IMR-90 (cell line): ENCODE results near the gene UXS1. TPM values are rescaled to one million over a fixed set of nuclear protein-coding genes. Genes with fewer than 3 reads are reported as not detected.
"Not testable (repeated sequence)": the region's sequence is repeated elsewhere in the genome, so short reads cannot be mapped to it uniquely, and the experiment has no call there.

Experiments used
- ATAC-seq: fragments of 200-7000 bp; cut with Tn5 transposase; 2 replicates; pipeline ENCODE4 v1.9.1; 2020; ENCODE audit warnings: low read depth, mild to moderate bottlenecking, moderate library complexity
- BruUV-seq: library from RNA; stranded (reverse); fragments of 400-500 nt; replicated peaks from 2 replicates; lab custom pipeline; 2021; lab: Mats Ljungman, UMichigan
- CTCF ChIA-PET: fragments of 300-600 bp; formaldehyde crosslinking; extraction: SDS; loops from one replicate; lab custom pipeline; 2021; ENCODE audit warnings: antibody characterized with exemption; lab: Yijun Ruan, JAX
- POLR2A ChIA-PET: fragments of 300-600 bp; sonication (Branson Sonifier 250); formaldehyde crosslinking; loops from one replicate; lab custom pipeline; 2022; ENCODE audit warnings: antibody characterized with exemption; ENCODE audit not compliant: unreplicated experiment; lab: Charles Lee
- DNase-seq: peaks from one replicate; pipeline ENCODE4 v3.0.0; 2013
- H2AFZ ChIP-seq: replicated peaks from 2 replicates; pipeline ENCODE3; 2013; ENCODE audit warnings: low read length, mild to moderate bottlenecking; ENCODE audit not compliant: poor library complexity
- H2AK5ac ChIP-seq: 2 replicates; pipeline ENCODE4 v1.6.1; 2013; ENCODE audit warnings: low read depth, low read length, inconsistent platforms
- H2AK9ac ChIP-seq: replicated peaks from 2 replicates; pipeline ENCODE3; 2013; ENCODE audit warnings: mild to moderate bottlenecking, low read depth, low read length, moderate library complexity; ENCODE audit not compliant: poor library complexity
- H2BK120ac ChIP-seq: 2 replicates; pipeline ENCODE4 v1.6.1; 2013; ENCODE audit warnings: low read depth, low read length, inconsistent platforms
- H2BK15ac ChIP-seq: 3 replicates; pipeline ENCODE4 v1.6.1; 2013; ENCODE audit warnings: low read depth, low read length, inconsistent platforms
- H2BK20ac ChIP-seq: 2 replicates; pipeline ENCODE4 v1.6.1; 2013; ENCODE audit warnings: low read depth, mild to moderate bottlenecking, inconsistent platforms, low read length, moderate library complexity
- H2BK5ac ChIP-seq: 2 replicates; pipeline ENCODE4 v1.6.1; 2013; ENCODE audit warnings: mild to moderate bottlenecking, low read depth, low read length, inconsistent platforms; ENCODE audit not compliant: poor library complexity, severe bottlenecking
- H3K14ac ChIP-seq: replicated peaks from 2 replicates; pipeline ENCODE4 v1.6.1; 2013; ENCODE audit warnings: low read depth, low read length, inconsistent platforms
- H3K18ac ChIP-seq: 2 replicates; pipeline ENCODE4 v1.6.1; 2013; ENCODE audit warnings: low read depth, low read length, control low read depth
- H3K23ac ChIP-seq: 2 replicates; pipeline ENCODE4 v1.6.1; 2013; ENCODE audit warnings: low read depth, low read length, inconsistent platforms
- H3K27ac ChIP-seq: 2 replicates; pipeline ENCODE4 v1.5.1; 2013; ENCODE audit warnings: mild to moderate bottlenecking, control low read depth, low read length; ENCODE audit not compliant: insufficient read depth
- H3K27me3 ChIP-seq: 2 replicates; pipeline ENCODE4 v1.6.1; 2013; ENCODE audit warnings: low read length; ENCODE audit not compliant: control insufficient read depth, insufficient read depth
- H3K36me3 ChIP-seq: 2 replicates; pipeline ENCODE4 v1.6.1; 2013; ENCODE audit warnings: low read length, mixed read lengths; ENCODE audit not compliant: control insufficient read depth, insufficient read depth
- H3K4ac ChIP-seq: 2 replicates; pipeline ENCODE4 v1.6.1; 2013; ENCODE audit warnings: low read depth, low read length, inconsistent platforms
- H3K4me1 ChIP-seq: 2 replicates; pipeline ENCODE4 v1.6.1; 2013; ENCODE audit warnings: low read length, mixed read lengths; ENCODE audit not compliant: control insufficient read depth, insufficient read depth
- H3K4me2 ChIP-seq: 2 replicates; pipeline ENCODE4 v1.6.1; 2013; ENCODE audit warnings: low read depth, mild to moderate bottlenecking, control low read depth, low read length, moderate library complexity
- H3K4me3 ChIP-seq: 2 replicates; pipeline ENCODE4 v1.5.1; 2013; ENCODE audit warnings: low read depth, mild to moderate bottlenecking, control low read depth, low read length, moderate library complexity; ENCODE audit not compliant: insufficient read depth
- H3K56ac ChIP-seq: 2 replicates; pipeline ENCODE4 v1.6.1; 2013; ENCODE audit warnings: low read length, inconsistent platforms; ENCODE audit not compliant: insufficient read depth; ENCODE audit errors: extremely low read depth
- H3K79me1 ChIP-seq, 2 experiments: 2 replicates each; pipeline ENCODE4 v1.6.1; 2013; ENCODE audit warnings: low read length in 2 of 2, inconsistent platforms in 1 of 2, low read depth in 1 of 2
- H3K9ac ChIP-seq: 2 replicates; pipeline ENCODE4 v1.6.1; 2013; ENCODE audit warnings: low read depth, low read length, control low read depth
- H3K9me1 ChIP-seq: 2 replicates; pipeline ENCODE4 v1.6.1; 2013; ENCODE audit warnings: low read length, inconsistent platforms; ENCODE audit not compliant: insufficient read depth
- H3K9me3 ChIP-seq: 2 replicates; pipeline ENCODE4 v1.6.1; 2013; ENCODE audit warnings: low read length; ENCODE audit not compliant: control insufficient read depth, insufficient read depth
- H4K20me1 ChIP-seq: 2 replicates; pipeline ENCODE4 v1.6.1; 2013; ENCODE audit warnings: low read length, inconsistent platforms; ENCODE audit not compliant: insufficient read depth
- H4K5ac ChIP-seq: 2 replicates; pipeline ENCODE4 v1.6.1; 2013; ENCODE audit warnings: mild to moderate bottlenecking, low read depth, low read length, control low read depth
- H4K8ac ChIP-seq, 2 experiments: 2 replicates each; pipeline ENCODE4 v1.6.1; 2013; ENCODE audit warnings: low read depth in 2 of 2, low read length in 2 of 2, control low read depth in 1 of 2, inconsistent platforms in 1 of 2
- H4K91ac ChIP-seq: 2 replicates; pipeline ENCODE4 v1.6.1; 2013; ENCODE audit warnings: low read depth, low read length, inconsistent platforms; ENCODE audit not compliant: insufficient read depth
- CHD1 ChIP-seq: IDR thresholded peaks from 2 replicates; pipeline ENCODE4 v1.6.1; 2012; ENCODE audit warnings: low read depth, low read length, improper control_type of control experiment
- ELK1 ChIP-seq: fragments of 150-350 bp; IDR thresholded peaks from 2 replicates; pipeline ENCODE4 v1.6.1; 2016; ENCODE audit warnings: low read depth, mild to moderate bottlenecking, low read length, moderate library complexity, borderline replicate concordance
- FOS ChIP-seq: fragments of 150-350 bp; IDR thresholded peaks from 2 replicates; pipeline ENCODE4 v1.6.1; 2016; ENCODE audit warnings: low read depth, low read length
- NFE2L2 ChIP-seq: fragments of 150-350 bp; IDR thresholded peaks from 2 replicates; pipeline ENCODE4 v1.6.1; 2016; ENCODE audit warnings: low read depth, mild to moderate bottlenecking, low read length
- RCOR1 ChIP-seq: IDR thresholded peaks from 2 replicates; pipeline ENCODE4 v1.6.1; 2012; ENCODE audit warnings: mild to moderate bottlenecking, low read length, improper control_type of control experiment; ENCODE audit not compliant: insufficient replicate concordance
- WGBS, 2 experiments: methylation state at CpG; one replicate each; pipeline versions ENCODE4 v1.1.5 to v1.1.7; 2013; ENCODE audit warnings: missing lambda C conversion rate in 2 of 2; ENCODE audit not compliant: insufficient read length in 1 of 2; ENCODE audit errors: extremely low coverage in 2 of 2; 5-methylcytosine and 5-hydroxymethylcytosine counted together
- dilution Hi-C: fragments of 300-500 bp; cut with HindIII; formaldehyde crosslinking; loops from one replicate; pipeline ENCODE4 v1.14.3; 2018; ENCODE audit warnings: low sequenced_read_pairs; ENCODE audit not compliant: unreplicated experiment
- in situ Hi-C: fragments of 300-500 bp; cut with MboI; formaldehyde crosslinking; loops from 3 replicates; pipeline ENCODE4 v1.14.3; 2019; ENCODE audit warnings: low sequenced_read_pairs, inconsistent platforms, mixed read lengths
- intact Hi-C: fragments of 100-400 bp; cut with micrococcal nuclease; formaldehyde crosslinking; loops from 2 replicates; pipeline ENCODE4 v1.10.0; 2022
- polyA plus RNA-seq, 3 experiments: library from polyadenylated mRNA; depleted of rRNA; stranded (reverse); fragments of >200 nt; gene quantifications; 2 replicates each; pipeline ENCODE4 v1.2.3, GENCODE V29; 2012; ENCODE audit warnings: low replicate concordance in 1 of 3
- total RNA-seq: library from RNA; depleted of rRNA; stranded (reverse); fragments of >200 nt; gene quantifications from 2 replicates; pipeline ENCODE4 v1.2.3, GENCODE V29; 2012
- TF ChIP-seq, protein P1 (sequence below): fragments of 150-350 bp; IDR thresholded peaks from 2 replicates; pipeline ENCODE4 v1.6.1; 2017; ENCODE audit warnings: mild to moderate bottlenecking, antibody characterized with exemption, low read length, low read depth

UXS1 gene
- total and polyA plus RNA-seq, 2 of the 4 experiments (the other 2 are of a cell fraction): 33.7 to 54.3 TPM

DNA sequence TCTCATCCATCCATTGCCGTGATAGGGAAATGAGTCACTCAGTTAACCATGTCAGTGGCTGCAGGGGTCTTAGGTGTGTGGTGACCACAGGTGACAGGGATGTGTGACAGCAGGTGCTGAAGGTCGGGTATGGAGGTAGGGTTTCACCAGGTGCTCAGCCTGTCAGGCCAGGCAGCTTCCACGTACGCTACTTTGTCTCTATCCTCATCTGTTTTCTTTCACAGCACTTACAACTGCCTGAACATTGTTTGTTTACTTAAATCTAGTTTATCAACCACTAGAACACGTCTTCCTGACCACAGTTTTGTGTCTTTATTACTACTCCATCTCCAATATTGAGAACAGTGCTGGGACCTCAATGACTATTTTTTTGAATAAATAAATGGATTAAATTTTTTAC, 11.4 kb upstream of the UXS1 start:
- WGBS, 2 experiments: no CpG with 5 or more reads among the region's 5 CpGs
- ChIA-PET POLR2A (no interaction called here), CTCF (no interaction called here)
- no TSS peak for BruUV-seq
- Histone ChIP-seq H3K9me3 (peaks cover 2% of the 10 kb centered on the region; the same call in 1 of the 2 replicates), H3K79me1 (no peaks in the 10 kb centered on the region), H2AK5ac (no peak overlapping the region), H3K27ac (no peak overlapping the region), H2BK15ac (no peak overlapping the region), H4K5ac (no peak overlapping the region), H3K56ac (no peak overlapping the region), H3K9ac (no peak overlapping the region), H3K14ac (no peak overlapping the region), H2BK120ac (no peak overlapping the region), H4K91ac (no peak overlapping the region), H3K9me1 (no peaks in the 10 kb centered on the region), H3K23ac (no peak overlapping the region), H3K4me3 (no peak overlapping the region), H2BK20ac (no peak overlapping the region), H3K27me3 (peaks cover 8% of the 10 kb centered on the region), H3K4me1 (no peaks in the 10 kb centered on the region), H3K4ac (no peak overlapping the region), H2AK9ac (no peak overlapping the region), H4K8ac (no peak overlapping the region), H4K20me1 (no peaks in the 10 kb centered on the region), H3K4me2 (no peak overlapping the region), H2BK5ac (no peak overlapping the region), H2AFZ (no peak overlapping the region), H3K18ac (no peak overlapping the region), H3K36me3 (no peaks in the 10 kb centered on the region)
- no peak for ATAC-seq
- dilution Hi-C loops (no loop called here), intact Hi-C loops (no loop called here), in situ Hi-C loops (no loop called here)
- TF ChIP-seq CHD1 (no peak), FOS (no peak), ELK1 (no peak), RCOR1 (no peak), NFE2L2 (no peak)
- TF ChIP-seq, protein P1, sequence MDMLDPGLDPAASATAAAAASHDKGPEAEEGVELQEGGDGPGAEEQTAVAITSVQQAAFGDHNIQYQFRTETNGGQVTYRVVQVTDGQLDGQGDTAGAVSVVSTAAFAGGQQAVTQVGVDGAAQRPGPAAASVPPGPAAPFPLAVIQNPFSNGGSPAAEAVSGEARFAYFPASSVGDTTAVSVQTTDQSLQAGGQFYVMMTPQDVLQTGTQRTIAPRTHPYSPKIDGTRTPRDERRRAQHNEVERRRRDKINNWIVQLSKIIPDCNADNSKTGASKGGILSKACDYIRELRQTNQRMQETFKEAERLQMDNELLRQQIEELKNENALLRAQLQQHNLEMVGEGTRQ: no peak
- no peak for DNase-seq

- H2AK5ac ChIP-seq, H4K20me1 ChIP-seq, H3K4me1 ChIP-seq, H3K56ac ChIP-seq, H3K14ac ChIP-seq, H2BK20ac ChIP-seq, intact Hi-C loops, H3K18ac ChIP-seq, H2AFZ ChIP-seq, H3K23ac ChIP-seq, in situ Hi-C loops, H3K36me3 ChIP-seq, H3K9ac ChIP-seq, H4K91ac ChIP-seq, H3K9me3 ChIP-seq, H3K4ac ChIP-seq, dilution Hi-C loops, H4K5ac ChIP-seq, H2AK9ac ChIP-seq, H3K4me3 ChIP-seq, H2BK5ac ChIP-seq, H3K79me1 ChIP-seq, H3K4me2 ChIP-seq, H4K8ac ChIP-seq, H3K27ac ChIP-seq, H2BK120ac ChIP-seq, CTCF ChIA-PET, ATAC-seq, H3K9me1 ChIP-seq, H3K27me3 ChIP-seq, BruUV-seq, H2BK15ac ChIP-seq, DNase-seq, POLR2A ChIA-PET: not testable (repeated sequence)
- WGBS, 2 experiments: no CpG with 5 or more reads among the region's 1 CpG
These were observed 10.4 kb upstream of the UXS1 start for GRCh38 chr2:106204551-106204950.
